CD4-positive, alpha-beta T cell treated with Interleukin-17A for 4 hours (primary cell): ENCODE results near the gene SYNE4.
A peak's percentile ranks its signal among the peaks of the same experiment; 100 is the strongest.

ENCODE experiments used
- DNase-seq: peaks from one replicate; pipeline ENCODE4 v3.0.0-alpha.2; 2020; ENCODE audit warnings: mixed read lengths

The SYNE4 gene

DNA sequence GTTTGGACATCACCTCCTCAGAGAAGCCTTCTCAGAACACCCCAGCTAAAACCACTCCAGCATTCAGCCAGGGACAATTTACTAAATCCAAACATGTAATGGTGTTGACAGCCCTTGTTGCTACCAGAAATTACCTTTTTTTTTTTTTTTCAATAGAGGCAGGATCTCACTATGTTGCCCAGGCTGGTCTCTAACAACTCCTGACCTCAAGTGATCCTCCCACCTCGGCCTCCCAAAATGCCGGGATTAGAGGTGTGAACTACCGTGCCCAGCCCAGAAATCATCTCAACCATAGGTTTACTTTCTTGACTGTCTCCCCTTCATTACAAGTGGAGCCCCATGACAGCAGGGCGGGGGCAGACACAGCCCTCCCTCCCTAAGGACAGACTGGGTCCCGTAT is 14.8 kb upstream of the SYNE4 start:
- DNase-seq = no peak

- no peak for DNase-seq
Observed at GRCh38 chr19:36019061-36019670, 10.6 kb upstream of the SYNE4 start.

DNA sequence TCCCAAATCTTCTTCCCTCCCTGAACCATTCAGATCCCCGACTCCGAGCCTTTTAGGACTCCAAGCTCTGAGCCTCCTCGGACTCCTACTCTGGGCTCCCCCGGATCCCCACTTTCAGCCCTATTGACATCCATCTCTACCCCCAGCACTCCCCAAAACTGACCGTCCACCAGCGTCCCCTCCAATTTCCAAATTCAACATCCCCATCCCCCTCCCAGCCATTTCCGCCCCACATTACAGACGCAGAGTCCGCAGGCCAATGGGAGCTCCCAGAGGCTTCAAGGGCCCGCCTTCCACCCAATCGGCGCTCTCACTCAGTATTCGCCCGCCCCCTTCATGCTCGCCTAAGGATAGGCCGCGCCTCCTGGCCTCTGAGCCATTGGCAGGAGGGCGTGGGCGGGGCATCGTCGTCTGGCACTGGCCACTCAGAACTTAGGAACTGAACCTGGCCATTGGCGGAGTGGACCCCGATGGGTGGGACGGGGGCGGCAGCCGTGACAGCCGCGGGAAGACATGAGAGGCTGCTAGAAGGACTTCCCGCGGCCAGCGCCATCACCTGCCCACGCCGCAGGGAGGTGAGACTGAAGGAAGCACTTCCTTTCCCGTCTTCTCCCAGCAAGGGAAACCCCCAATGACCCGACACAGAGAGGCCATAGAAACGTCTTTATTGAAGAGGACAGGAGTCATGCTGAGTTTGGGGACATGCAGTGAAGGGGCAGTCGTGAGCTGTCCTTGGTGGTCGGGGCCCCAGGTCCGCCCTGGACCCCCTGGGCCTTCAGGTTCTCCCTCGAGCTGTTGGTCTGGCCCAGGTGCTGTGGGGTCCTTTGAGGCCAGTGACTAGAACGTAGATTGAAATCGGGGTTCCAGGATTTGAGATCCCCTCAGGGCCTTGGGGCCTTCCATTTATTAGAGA is 5.7 kb upstream of the SYNE4 start, which contains the start of gene ALKBH6:
Gene ALKBH6 (minus strand): TSS at position 202 of the 913 bp plus-strand sequence. CDS start 816 bp downstream, outside the sequence.
- DNase-seq = peak; percentile 100

GRCh38 chr19:36013280-36014011 is 4.8 kb upstream of the SYNE4 start:
- DNase-seq = no peak

- no peak for DNase-seq
Observed at GRCh38 chr19:36010402-36010801, 1.8 kb upstream of the SYNE4 start.

- no peak for DNase-seq
Observed at GRCh38 chr19:36009633-36010379, 1.2 kb upstream of the SYNE4 start.

DNA sequence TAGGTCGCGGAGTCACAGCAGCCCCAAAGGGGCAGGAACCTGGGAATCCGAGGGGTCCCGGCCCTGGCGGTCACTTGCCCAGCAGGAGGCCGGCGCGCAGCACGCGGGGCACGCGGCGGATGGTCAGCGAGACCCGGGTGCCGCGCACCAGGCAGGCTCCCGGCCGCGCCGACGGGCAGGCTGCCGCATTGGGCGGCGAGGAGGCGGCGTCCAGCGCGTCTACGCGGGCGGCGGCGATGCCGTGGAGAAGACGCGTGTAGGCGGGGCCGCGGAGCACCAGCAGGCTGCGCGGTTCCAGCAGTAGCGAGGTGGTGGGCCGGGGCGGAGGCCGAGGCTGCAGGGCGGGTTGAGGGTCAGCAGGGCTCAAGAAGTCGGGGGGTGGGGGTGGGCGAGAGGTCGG is 607 bp upstream of the SYNE4 start:
- peak; percentile 66 for DNase-seq

- DNase-seq = no peak
Observed at GRCh38 chr19:36006955-36007354, 1.7 kb downstream of the SYNE4 start.

- no peak for DNase-seq
Observed at GRCh38 chr19:36003284-36003683, 5.3 kb downstream of the SYNE4 start.

DNA sequence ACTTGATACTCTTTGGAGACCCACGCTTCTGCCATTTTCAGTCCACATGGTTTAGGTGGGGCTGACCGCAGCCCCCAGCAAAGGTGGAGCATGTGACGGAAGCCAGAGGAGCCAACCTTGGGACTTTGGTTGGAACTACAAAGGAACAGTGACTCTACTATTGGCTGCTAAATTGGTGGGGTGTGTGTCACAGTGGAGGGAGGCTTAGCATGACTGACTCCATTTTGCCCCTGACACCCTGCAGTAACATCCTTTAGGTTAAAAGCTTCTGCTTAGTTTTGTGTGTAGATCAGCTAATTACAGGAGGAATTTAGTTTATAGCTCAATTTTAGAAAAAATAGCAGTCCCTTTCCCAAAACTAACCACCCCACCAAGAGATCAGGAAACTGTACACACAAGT is 7.0 kb downstream of the SYNE4 start:
- no peak for DNase-seq

DNA sequence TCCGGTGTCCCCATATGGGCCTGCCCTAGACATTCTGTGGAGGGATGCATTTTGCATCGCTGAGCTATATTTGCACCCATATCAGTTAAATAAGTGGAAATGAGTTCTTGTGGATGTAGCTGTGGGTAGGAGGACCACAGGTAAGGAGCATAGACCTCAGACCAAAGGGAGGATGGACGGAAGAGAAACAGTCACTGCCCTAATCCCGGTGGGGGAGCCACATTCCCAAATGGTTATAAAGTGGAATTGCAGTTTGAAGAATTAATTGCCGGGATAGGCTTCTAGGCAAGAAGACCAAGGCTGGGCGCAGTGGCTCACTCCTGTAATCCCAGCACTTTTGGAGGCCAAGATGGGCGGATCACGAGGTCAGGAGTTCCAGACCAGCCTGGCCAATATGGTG is 11.8 kb downstream of the SYNE4 start:
- DNase-seq = no peak

GRCh38 chr19:35995048-35995993 is 13.3 kb downstream of the SYNE4 start, which contains the start of gene SDHAF1:
TSS of gene SDHAF1 (plus strand) at chr19:35995188. CDS start at chr19:35995275, 87 bp downstream.
- DNase-seq = peak; percentile 96

DNA sequence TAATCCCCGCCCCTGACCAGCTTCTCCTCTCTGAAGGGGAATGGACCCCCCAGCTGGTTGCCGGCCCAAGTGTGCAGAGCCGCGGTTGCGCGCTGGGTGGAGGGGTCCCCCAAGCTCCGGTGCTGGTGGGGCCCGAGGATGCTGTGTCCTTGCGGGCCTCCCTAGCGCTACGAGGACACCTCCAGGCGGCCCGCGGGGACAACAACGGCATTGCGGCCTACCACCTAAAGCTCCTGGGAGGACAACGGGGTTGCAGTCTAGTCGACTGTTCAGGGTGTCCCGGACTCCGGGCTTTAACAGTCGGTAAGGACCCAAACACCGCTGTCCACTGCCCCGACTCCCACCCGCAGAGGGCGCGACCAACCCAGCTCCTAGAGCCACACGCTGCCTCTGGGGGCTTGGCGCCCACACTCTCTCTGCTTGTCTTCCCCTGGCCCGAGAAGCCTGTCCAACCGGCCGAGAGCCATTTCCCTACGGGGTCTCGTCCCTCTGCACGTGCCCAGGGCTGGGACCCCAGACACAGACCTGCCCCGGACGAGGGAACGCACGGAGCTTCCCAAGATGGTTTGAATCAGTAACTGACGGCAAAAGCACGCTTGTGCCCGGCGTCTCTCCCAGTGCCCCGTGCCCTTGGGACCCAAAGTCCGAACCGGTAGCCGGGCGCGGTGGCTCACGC is 14.6 kb downstream of the SYNE4 start:
- peak; percentile 15 for DNase-seq

- no peak for DNase-seq
Observed at GRCh38 chr19:35992907-35993765, 15.5 kb downstream of the SYNE4 start.

DNA sequence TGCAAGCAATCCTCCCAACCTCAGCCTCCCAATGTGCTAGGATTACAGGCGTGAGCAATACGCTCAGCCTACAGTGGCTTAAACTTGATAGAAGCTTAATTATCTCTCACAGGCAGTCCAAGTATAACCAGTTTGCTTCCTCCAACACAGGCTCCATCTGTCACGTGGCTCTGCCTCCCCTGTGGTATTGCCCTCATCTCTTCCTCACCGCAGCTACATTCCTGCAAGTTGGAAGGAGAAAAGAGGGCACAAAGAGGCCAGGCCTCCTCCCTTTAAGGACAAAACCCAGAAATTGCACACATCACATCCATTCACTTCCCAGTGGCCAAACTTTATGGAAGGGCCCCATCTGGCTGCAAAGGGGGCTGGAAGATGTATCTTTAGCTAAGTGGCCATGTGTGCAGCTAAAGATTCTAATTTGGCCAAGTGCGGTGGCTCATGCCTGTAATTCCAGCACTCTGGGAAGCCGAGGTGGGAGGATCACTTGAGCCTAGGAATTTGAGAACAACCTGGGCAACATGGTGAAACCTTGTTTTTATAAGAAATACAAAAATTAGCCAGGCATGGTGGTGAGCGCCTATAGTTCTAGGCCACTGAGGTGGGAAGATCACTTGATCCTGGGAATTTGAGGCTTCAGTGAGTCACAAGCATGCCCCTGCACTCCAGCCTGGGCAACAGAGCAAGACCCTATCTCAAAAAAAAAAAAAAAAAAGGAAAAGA is 16.7 kb downstream of the SYNE4 start:
- DNase-seq = no peak

- DNase-seq = no peak
Observed at GRCh38 chr19:35990771-35991730, 17.6 kb downstream of the SYNE4 start.

- no peak for DNase-seq
Observed at GRCh38 chr19:35990156-35990555, 18.5 kb downstream of the SYNE4 start.

GRCh38 chr19:35988824-35989223 is 19.8 kb downstream of the SYNE4 start:
- no peak for DNase-seq
